Kidney epithelial cell (primary cell): ENCODE data around the gene KRTAP12-4. TPM values are rescaled to one million over a fixed set of nuclear protein-coding genes. Genes with fewer than 3 reads are reported as not detected.

Source experiments
- DNase-seq: peaks from one replicate; pipeline ENCODE4 v3.0.0-alpha.2; 2010; ENCODE audit warnings: low read depth
- H3K27me3 ChIP-seq: 2 replicates; pipeline ENCODE4 v1.6.0; 2011; ENCODE audit warnings: low read length; ENCODE audit not compliant: control insufficient read depth, insufficient read depth
- H3K36me3 ChIP-seq: 2 replicates; pipeline ENCODE4 v1.5.1; 2011; ENCODE audit warnings: low read length; ENCODE audit not compliant: control insufficient read depth, insufficient read depth
- H3K4me3 ChIP-seq: 2 replicates; pipeline ENCODE4 v1.5.1; 2011; ENCODE audit warnings: low read depth, mild to moderate bottlenecking, control low read depth, low read length
- CTCF ChIP-seq: IDR thresholded peaks from 2 replicates; pipeline ENCODE4 v1.5.1; 2011; ENCODE audit warnings: mild to moderate bottlenecking, moderate library complexity, low read length, control low read depth, inconsistent platforms; ENCODE audit not compliant: insufficient read depth, poor library complexity, severe bottlenecking
- total RNA-seq: library from RNA; depleted of rRNA; stranded (reverse); fragments of >200 nt; gene quantifications from 2 replicates; pipeline ENCODE4 v1.2.3, GENCODE V29; 2015

The KRTAP12-4 gene
- total RNA-seq, 1 donor from 2014 or later, result not detected

- no peak for DNase-seq
- Histone ChIP-seq H3K27me3 (peaks cover 10% of the 10 kb centered on the region), H3K36me3 (no peaks in the 10 kb centered on the region), H3K4me3 (no peak overlapping the region)
- no peak for TF ChIP-seq CTCF
Observed at GRCh38 chr21:44682580-44683151, 28.2 kb upstream of the KRTAP12-4 start.

- DNase-seq, result no peak
- no peak for TF ChIP-seq CTCF
- H3K27me3 ChIP-seq, result peaks cover 7% of the 10 kb centered on the region
- H3K4me3 ChIP-seq, result no peak within 1 kb of the TSS
- H3K36me3 ChIP-seq, result no peaks in the 10 kb centered on the region
Observed at GRCh38 chr21:44681861-44682579, 27.6 kb upstream of the KRTAP12-4 start, which contains the start of gene KRTAP12-1. TSS of gene KRTAP12-1 (minus strand) at chr21:44682163. CDS start at chr21:44682123, 40 bp downstream.

- no peak for TF ChIP-seq CTCF
- H3K4me3 ChIP-seq, result no peak overlapping the region
- no peak for DNase-seq
- no peaks in the 10 kb centered on the region for H3K36me3 ChIP-seq
- peaks cover 4% of the 10 kb centered on the region for H3K27me3 ChIP-seq
Observed at GRCh38 chr21:44681152-44681551, 26.7 kb upstream of the KRTAP12-4 start.

- TF ChIP-seq CTCF, result no peak
- Histone ChIP-seq H3K27me3 (peaks cover 4% of the 10 kb centered on the region), H3K36me3 (no peaks in the 10 kb centered on the region), H3K4me3 (no peak overlapping the region)
- no peak for DNase-seq
Observed at GRCh38 chr21:44677881-44678280, 23.4 kb upstream of the KRTAP12-4 start.

- no peak for TF ChIP-seq CTCF
- Histone ChIP-seq H3K27me3 (no peaks in the 10 kb centered on the region), H3K36me3 (no peaks in the 10 kb centered on the region), H3K4me3 (no peak overlapping the region)
- no peak for DNase-seq
Observed at GRCh38 chr21:44671911-44672310, 17.5 kb upstream of the KRTAP12-4 start.
